NCI-H1105 (cell line): ENCODE data around the gene DGKI.

Experiments
- DNase-seq: peaks from one replicate; lab custom pipeline; 2025; lab: John Stamatoyannopoulos, UW

Gene DGKI

GRCh38 chr7:137689761-137690160, 157.0 kb downstream of the DGKI start:
- no peak for DNase-seq

- DNase-seq: no peak
These were observed 159.1 kb downstream of the DGKI start for GRCh38 chr7:137687556-137688265.

GRCh38 chr7:137685433-137686164, 161.2 kb downstream of the DGKI start:
- no peak for DNase-seq

GRCh38 chr7:137684776-137685175, 162.0 kb downstream of the DGKI start:
- DNase-seq: no peak

GRCh38 chr7:137684316-137684715, 162.5 kb downstream of the DGKI start:
- DNase-seq: no peak

- DNase-seq: no peak
These were observed 164.2 kb downstream of the DGKI start for GRCh38 chr7:137682596-137682995.

GRCh38 chr7:137681657-137682562, 164.9 kb downstream of the DGKI start:
- DNase-seq: no peak

- DNase-seq: no peak
These were observed 172.0 kb downstream of the DGKI start for GRCh38 chr7:137674551-137675409.

- no peak for DNase-seq
These were observed 172.7 kb downstream of the DGKI start for GRCh38 chr7:137674048-137674447.

- no peak for DNase-seq
These were observed 174.9 kb downstream of the DGKI start for GRCh38 chr7:137671920-137672319.

GRCh38 chr7:137670222-137671064, 176.3 kb downstream of the DGKI start:
- no peak for DNase-seq

GRCh38 chr7:137669706-137670105, 177.1 kb downstream of the DGKI start:
- no peak for DNase-seq

- DNase-seq: no peak
These were observed 178.4 kb downstream of the DGKI start for GRCh38 chr7:137668404-137668803.

GRCh38 chr7:137667633-137668387, 179.0 kb downstream of the DGKI start:
- no peak for DNase-seq

- no peak for DNase-seq
These were observed 181.9 kb downstream of the DGKI start for GRCh38 chr7:137664846-137665245.

GRCh38 chr7:137661634-137662033, 185.1 kb downstream of the DGKI start:
- DNase-seq: no peak

- DNase-seq: no peak
These were observed 188.4 kb downstream of the DGKI start for GRCh38 chr7:137658190-137658900.

- DNase-seq: no peak
These were observed 189.1 kb downstream of the DGKI start for GRCh38 chr7:137657476-137658189.

- DNase-seq: no peak
These were observed 189.9 kb downstream of the DGKI start for GRCh38 chr7:137656850-137657232.
